GM10847 (cell line): ENCODE results near the gene KISS1R.

ENCODE experiments used
- POLR2A ChIP-seq: IDR thresholded peaks from 2 replicates; pipeline ENCODE4 v1.6.1; 2011; ENCODE audit not compliant: insufficient read length; ENCODE audit errors: extremely low read depth

KISS1R gene

GRCh38 chr19:947090-947706, 30.1 kb downstream of the KISS1R start:
- no peak for TF ChIP-seq POLR2A

GRCh38 chr19:947707-948539, 30.8 kb downstream of the KISS1R start:
- peak; percentile 19 for TF ChIP-seq POLR2A

GRCh38 chr19:948842-949496, 31.8 kb downstream of the KISS1R start:
- TF ChIP-seq POLR2A: no peak

DNA sequence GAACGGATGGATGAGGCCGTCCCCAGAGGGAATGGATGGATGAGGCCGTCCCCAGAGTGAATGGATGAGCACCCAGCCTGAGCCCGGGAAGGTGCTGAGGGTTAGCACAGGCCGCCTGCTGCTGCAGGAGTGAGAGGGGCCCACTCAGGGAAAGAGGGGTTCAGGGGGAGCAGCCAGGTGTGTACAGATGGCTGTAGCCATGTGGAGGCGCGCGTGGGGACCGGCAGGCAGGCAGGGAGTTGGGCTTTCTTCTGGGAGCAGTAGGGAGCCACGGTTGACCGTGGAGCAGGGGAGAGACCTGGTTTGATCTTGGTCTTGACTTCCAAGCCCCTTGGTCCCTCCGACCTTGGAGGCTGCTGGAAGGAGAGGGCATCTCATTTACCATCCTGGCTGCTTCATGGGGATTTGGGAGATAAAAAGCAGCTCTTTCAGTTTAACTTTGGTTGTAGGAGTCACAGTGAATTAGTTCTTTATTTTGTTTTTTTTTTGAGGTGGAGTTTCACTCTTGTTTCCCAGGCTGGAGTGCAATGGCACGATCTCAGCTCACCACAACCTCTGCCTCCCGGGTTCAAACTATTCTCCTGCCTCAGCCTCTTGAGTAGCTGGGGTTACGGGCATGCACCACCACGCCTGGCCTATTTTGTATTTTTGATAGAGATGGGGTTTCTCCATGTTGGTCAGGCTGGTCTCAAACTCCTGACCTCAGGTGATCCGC, 33.4 kb downstream of the KISS1R start:
- TF ChIP-seq POLR2A: no peak

DNA sequence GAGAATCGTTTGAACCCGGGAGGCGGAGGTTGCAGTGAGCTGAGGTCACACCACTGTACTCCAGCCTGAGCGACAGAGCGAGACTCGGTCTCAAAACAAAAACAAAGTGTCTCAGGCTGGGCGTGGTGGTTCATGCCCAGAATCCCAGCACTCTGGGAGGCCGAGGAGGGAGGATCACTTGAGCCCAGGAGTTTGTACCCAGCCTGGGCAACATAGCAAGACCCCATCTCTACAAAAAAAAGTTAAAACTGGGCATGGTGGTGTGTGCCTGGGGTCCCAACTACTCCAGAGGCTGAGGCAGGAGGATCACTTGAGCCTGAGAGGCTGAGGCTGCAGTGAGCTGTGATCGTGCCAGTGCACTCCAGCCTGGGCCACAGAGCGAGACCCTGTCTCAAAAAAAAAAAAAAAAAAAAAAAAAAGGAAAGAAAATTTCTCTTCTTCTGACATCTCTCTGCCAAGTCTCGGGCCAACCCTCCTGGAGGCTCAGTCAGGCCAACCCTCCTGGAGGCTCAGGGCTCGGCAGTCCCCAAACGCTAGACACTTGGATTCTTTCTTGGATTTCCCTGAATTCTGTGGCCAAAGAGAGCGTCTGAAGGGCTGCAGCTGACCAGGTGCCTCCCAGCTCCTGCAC, 35.0 kb downstream of the KISS1R start:
- no peak for TF ChIP-seq POLR2A

DNA sequence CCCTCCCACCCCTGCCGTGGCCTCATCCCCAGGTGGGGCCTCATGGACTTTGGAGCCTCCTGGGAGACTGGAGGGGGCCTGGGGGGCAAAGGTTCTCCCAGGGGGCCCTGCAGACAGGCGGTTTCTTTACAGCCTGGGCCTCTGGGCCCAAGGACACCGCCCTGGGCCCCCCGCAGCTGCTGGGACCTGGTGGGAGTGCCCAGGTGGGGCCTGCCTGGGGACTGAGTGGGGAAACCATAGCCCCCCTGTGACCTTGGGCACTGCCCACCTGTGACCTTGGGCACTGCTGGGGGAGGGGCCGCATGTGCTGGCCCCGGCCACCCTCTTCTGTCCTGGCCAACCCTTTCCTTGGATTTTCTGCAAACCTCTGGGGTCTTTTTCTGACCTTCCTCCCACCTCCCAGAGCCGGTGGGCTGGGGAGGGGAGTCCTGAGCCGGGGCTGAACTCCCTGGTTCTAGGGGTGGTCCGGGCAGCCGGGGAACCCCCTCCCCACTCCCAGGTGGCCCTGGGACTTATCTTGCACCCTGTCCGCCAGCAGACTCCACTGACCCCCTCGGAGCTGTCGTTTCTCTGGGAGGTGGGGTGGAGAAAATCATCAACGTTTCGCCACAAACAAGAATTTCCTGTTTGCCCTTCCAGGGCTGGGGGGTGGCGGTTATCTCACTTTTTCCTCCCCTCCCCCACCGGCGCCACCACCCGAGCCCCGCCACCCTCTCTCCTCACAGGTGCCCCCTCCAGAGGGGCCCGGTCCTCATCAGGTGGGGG, 35.7 kb downstream of the KISS1R start:
- no peak for TF ChIP-seq POLR2A

GRCh38 chr19:953445-954271, 36.5 kb downstream of the KISS1R start:
- TF ChIP-seq POLR2A: no peak

GRCh38 chr19:954272-954671, 37.1 kb downstream of the KISS1R start:
- no peak for TF ChIP-seq POLR2A

GRCh38 chr19:954672-955494, 37.8 kb downstream of the KISS1R start:
- TF ChIP-seq POLR2A: no peak

DNA sequence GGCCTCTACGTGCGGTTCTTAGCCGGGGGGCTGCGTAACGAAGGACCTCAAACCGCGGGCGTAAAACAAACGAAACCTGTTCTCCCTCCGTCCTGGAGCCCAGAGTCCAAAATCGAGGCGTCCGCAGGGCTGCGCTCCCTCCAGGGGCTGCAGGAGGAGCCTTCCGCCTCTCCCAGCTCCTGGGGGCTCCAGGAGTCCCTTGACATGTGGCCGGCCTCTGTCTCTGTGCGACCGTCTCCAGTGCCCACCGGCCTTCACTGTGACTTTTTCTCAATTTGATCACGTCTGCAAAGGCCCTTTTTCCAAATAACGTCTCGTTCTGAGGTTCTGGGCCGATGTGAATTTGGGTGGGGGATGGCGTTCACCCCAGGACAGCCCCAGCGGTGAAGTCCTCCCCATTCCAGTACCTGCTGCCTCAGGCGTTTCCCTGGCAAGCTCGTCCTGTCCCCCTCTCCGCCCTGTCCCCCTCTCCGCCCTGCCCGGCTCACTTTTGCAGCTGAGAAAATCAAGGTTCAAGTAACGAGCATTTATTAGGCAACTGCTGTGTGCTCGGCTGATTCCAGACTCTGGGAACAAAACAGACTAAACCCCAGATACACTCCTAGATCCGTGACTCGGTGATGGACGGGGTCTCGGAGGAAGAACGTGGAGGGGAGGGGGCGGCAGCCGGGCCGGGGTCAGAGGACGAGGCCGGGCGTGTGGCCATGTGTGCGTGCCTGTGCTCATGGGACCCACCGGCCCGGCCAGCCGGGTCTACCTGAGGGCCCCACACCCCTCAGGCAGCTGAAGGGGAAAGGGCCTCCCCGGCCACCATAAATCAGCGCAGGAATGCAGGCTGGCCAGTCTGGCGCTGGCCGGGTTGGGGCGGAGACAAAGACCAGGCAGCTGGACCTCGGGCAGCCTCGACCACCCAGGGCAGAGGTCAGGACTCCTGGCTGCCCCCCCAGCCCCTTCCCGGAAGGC, 39.0 kb downstream of the KISS1R start:
- TF ChIP-seq POLR2A: no peak

- TF ChIP-seq POLR2A: no peak
Observed at GRCh38 chr19:956766-957440, 39.8 kb downstream of the KISS1R start.
